HS-5 (cell line): Measurements from ENCODE around the gene CCDC57.

Experiments used
- DNase-seq: peaks from one replicate; pipeline ENCODE4 v3.0.0-alpha.2; 2012; ENCODE audit warnings: low read depth

CCDC57 gene

GRCh38 chr17:82246365-82247181 lies 33.9 kb upstream of the CCDC57 start:
- no peak for DNase-seq

GRCh38 chr17:82246040-82246364 lies 33.4 kb upstream of the CCDC57 start:
- no peak for DNase-seq

GRCh38 chr17:82245134-82246039 lies 32.7 kb upstream of the CCDC57 start:
- no peak for DNase-seq

DNA sequence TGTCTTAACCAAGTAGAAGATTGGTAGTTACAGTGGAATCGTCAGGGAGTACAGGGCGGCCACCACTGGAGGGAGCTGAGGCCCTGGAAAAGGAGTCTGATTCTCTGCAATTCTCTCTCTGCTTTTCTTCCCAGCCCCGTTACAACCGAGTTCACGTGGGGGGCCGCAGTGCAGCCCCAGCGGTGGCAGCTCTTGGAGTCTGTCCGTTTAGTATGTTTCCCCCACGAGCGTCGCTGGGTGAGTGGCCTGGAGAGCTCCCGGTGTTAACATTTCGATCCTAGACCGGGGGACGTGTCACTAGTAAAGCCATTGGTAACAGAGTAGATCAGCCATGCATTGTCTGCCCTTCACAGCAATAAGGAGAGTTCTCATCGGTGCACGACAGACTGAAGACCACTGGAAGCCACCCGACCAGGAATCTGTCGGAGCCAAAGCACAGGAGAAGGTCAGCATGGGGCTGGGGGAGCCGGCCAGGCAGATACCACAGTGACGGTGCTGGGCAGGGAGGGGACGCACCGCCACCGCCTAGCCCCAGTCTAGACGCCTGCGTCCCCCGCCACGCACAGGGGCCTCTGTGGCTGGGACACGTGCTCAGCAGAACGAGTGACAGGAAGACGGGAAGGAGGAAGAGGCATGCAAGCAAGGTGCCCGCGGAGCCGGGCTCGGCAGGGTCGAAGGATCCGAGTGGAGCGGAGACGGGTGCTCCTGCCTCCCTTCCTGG lies 31.9 kb upstream of the CCDC57 start:
- DNase-seq, result no peak

GRCh38 chr17:82243648-82244412 lies 31.2 kb upstream of the CCDC57 start:
- DNase-seq, result no peak

GRCh38 chr17:82242977-82243647 lies 30.5 kb upstream of the CCDC57 start:
- DNase-seq, result peak; percentile 49

DNA sequence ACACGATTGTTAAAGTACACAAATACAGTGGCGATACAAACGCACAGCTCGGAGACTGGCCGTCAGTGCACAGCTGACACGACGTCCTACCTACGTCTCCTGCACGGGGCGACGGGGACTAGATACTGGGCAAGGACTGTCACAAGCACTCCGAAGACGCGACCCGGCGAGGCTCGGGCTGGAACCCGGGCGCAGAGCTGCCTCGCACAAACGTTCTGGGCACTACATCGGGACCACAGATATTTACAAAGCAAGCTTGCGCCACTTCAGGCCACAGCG lies 30.0 kb upstream of the CCDC57 start:
- DNase-seq, result no peak

DNA sequence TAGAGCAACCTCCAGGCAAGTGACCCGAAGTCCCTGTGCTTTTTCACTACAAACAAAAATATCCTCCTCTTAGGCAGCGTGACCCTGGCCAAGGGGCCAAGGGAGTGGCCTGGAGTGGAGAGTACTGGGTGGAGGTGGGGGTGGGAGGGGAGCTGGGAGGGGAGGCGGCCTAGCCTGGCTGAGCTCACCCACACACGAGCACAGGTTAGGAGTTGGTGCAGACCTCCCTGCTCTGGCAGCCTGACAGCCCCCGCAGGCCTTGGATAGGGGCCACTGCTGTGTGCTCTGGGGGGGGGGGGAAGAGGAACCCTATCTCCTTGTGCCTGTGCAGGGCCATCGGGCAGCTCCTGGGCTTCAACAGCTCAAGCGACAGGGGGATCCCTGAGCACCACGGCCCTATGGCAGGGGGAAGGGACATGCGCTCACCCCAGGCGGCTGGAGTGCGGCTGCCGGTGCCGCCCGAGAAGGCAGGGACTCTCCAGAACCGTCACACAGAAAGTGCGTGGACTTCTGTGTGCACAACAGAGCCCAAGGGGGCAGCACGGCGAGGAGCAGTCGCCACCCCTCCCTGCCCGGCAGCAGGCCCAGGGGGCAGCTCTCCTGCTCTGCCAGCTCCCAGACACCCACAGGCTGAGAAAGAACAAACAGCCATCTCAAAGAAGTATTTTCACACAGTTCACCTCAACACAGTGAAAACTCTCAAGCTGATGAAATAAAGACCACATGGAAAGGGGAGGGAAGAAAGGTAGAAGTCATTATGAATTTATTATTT lies 29.5 kb upstream of the CCDC57 start:
- DNase-seq, result no peak

DNA sequence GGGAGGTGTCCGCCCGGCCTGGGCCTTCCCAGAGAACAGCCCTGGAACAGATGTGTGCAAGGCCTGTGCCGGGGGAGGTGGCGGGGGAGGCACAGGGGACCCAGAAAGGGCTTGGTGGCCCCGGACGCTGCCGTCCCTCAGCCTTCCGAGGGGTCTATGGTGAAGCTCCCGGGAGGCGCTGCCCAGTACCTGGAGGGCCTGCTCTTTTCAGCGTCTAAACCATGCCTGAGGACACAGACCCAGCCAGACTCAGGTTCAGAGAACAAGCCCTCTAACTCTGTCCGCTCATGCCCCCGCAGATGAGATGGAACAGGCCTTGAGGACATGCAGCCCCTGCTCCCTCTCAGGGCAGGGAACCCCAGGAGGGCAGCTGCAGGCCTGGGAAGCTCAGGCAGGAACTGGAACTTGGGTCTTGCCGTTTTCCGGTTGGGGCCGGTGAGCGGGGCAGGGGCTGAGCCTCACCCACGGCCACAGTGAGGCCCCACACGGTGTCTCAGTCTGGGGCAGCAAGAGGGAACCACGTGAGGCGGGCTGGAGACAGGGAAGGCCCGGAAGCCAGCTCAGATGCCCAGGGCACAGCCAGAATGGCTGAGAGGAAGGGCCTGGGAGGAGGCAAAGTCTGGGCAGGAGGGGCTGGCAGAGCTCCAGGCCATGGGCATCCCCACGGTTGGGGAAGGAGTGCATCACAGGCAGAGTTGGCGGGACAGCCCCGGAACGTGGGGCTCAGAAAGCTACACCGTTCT lies 28.7 kb upstream of the CCDC57 start:
- peak; percentile 38 for DNase-seq

DNA sequence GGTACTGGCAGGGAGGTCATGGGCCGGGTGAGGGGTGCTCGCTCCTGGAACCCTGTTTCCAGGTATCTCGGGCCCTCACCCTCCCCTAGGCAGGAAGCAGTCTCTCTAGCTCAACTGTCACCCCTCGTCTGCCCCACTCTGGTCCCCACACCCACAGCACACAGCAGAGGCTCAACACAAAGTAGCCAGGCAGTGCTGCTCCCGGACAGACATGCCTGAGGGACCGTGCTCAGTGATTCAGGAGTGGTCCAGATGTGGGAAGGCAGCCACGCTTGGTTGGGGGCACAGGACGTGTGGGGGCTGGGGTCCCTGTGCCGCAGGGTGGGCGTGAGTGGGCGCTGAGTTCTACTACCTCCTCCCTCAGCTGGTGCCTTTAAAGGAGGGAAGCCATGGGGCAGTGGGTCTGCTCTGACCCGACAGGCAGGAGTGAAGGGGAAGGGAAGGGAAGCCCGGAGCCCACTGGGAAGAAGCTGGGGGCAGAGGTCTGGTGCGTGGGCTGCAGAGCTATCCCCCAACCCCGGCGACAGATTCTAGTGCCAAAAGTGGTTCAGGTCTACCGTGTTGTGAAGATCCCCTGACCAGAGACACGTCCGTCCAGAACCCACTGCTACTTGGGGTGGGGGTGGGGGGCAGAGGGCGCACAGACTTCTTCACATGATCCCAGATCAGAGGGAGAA lies 28.0 kb upstream of the CCDC57 start:
- DNase-seq, result no peak

DNA sequence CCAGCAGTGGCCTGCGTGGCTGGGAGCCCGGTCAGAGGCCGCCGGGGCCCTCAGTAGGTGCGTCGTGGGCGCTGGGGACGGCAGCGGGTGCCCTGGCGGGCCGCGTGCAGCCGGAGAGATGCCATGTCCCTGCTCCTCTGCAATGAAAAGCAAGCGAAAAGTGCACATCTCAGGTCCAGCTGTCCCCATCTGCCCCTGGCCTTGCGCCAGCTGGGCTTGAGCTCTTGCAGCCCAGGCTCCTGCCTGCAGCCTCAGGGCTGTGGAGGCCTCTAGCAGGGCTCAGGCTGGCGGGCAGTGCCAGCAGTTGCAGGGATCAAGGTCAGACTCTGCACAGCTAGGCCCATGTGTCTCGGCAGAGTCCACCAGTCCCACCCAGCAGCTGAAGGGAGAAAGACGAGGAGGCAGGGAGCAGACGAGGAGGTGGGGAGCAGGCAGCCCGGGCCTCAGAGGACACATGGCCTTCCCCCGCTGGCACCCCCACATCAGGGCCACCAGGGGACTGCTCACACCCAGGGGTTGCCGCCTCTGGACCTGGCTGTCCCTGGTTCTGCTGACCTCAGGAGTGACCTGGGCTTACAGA lies 27.4 kb upstream of the CCDC57 start:
- DNase-seq, result no peak

- no peak for DNase-seq
Measured at GRCh38 chr17:82239401-82239925, 26.8 kb upstream of the CCDC57 start.

DNA sequence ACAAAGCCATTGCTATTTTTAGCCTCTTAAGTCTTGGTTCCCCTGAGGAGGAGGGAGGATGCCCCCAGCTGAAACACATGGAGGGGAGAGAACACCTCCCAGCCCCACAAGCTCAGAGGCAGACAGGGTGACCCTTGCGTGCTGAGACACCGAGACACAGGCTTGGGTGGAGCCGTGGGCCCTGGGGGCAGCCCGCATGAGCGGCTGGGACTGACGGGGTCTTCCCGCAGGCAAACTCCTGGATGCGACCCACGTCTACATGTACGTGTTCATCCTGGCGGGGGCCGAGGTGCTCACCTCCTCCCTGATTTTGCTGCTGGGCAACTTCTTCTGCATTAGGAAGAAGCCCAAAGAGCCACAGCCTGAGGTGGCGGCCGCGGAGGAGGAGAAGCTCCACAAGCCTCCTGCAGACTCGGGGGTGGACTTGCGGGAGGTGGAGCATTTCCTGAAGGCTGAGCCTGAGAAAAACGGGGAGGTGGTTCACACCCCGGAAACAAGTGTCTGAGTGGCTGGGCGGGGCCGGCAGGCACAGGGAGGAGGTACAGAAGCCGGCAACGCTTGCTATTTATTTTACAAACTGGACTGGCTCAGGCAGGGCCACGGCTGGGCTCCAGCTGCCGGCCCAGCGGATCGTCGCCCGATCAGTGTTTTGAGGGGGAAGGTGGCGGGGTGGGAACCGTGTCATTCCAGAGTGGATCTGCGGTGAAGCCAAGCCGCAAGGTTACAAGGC lies 26.0 kb upstream of the CCDC57 start:
- DNase-seq, result no peak

DNA sequence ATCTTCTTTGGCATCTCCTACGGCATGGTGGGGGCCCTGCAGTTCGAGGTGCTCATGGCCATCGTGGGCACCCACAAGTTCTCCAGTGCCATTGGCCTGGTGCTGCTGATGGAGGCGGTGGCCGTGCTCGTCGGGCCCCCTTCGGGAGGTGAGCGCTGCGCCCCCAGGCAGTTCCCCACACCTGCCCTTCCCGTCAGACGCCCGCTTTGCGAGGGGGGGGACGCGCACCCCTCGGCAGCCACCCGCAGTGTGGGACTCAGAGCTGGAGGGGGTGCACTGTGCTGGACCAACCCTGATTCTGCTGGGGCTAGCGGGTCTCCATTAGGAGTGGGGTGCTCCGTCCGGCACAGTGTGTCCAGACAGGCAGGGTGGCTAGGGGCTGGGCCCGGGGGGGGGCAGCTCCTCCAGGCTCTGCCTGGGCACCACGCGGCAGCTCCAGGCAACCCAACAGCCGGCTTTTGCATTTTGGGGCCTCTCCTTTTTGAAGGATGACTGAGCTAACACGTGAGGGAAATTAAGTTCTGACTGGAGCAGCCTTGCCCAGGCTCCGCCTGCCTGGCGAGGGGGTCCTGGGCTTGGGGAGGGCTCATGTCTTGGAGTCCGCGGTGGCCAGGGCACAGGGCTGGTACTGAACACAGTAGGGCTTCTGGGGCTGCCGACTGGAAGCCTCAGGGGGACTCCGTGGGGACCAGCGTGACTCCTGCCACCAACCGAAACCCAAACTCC lies 25.3 kb upstream of the CCDC57 start:
- DNase-seq, result no peak

GRCh38 chr17:82237083-82237745 lies 24.6 kb upstream of the CCDC57 start:
- DNase-seq, result no peak

DNA sequence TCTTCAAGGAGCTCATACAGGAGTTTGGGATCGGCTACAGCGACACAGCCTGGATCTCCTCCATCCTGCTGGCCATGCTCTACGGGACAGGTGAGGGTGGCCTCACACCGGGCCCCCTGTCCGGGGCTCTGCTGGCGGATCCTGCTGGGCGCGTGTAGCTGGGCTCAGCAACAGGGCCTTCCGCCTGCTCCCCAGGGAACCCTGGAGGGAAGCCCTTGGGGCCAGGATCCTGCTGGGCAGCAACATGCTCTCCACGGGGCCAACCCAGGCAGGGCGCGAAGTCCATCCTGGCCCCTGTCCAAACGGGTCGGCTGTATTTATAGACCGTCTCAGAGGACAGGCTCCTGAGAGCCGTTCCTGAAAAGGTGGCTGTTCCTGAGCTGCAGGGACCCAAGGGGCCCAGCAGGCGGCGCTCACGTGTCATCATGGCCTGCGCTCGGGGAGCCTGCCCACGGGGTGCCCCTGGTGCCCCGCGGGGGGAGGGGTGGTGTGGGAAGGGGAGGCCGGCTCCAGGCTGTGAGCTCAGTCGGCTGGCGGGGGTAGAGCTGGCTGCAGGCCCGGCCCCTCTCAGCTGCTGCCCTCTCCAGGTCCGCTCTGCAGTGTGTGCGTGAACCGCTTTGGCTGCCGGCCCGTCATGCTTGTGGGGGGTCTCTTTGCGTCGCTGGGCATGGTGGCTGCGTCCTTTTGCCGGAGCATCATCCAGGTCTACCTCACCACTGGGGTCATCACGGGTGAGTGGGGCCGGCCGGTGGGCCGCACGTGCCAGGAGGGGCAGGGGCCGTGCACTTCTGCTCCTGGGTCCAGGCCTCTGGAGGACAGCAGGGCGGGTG lies 23.7 kb upstream of the CCDC57 start:
- DNase-seq, result no peak
